H1 (cell line): ENCODE data around the gene DNAL4. TPM values are rescaled to one million over a fixed set of nuclear protein-coding genes. Genes with fewer than 3 reads are reported as not detected.

ENCODE experiments used
- CTCF ChIA-PET: fragments of 300-600 bp; sonication (Branson Sonifier 250); formaldehyde crosslinking; loops from one replicate; lab custom pipeline; 2021; ENCODE audit not compliant: partially characterized antibody; lab: Charles Lee
- POLR2A ChIA-PET: fragments of 300-600 bp; sonication (Branson Sonifier 250); formaldehyde crosslinking; loops from one replicate; lab custom pipeline; 2021; ENCODE audit warnings: inconsistent platforms; ENCODE audit not compliant: partially characterized antibody; lab: Charles Lee
- DNase-seq, 2 experiments: peaks; one replicate each; pipeline versions ENCODE4 v3.0.0 to v3.0.0-alpha.2; 2010 to 2022; ENCODE audit warnings: low spot score in 2 of 2, low read depth in 1 of 2, mixed read lengths in 1 of 2
- FAIRE-seq: peaks from 2 replicates; lab custom pipeline; 2011; peaks lifted over from hg19 to GRCh38; lab: Jason Lieb, UNC
- H2AFZ ChIP-seq: 2 replicates; pipeline ENCODE4 v1.8.1; 2012; ENCODE audit warnings: low read length, inconsistent platforms
- H2AK5ac ChIP-seq: 2 replicates; pipeline ENCODE4 v1.6.1; 2013; ENCODE audit warnings: low read depth, low read length
- H2BK120ac ChIP-seq: replicated peaks from 2 replicates; pipeline ENCODE3; 2013; ENCODE audit warnings: low read depth, low read length, inconsistent platforms
- H2BK12ac ChIP-seq: 2 replicates; pipeline ENCODE4 v1.6.1; 2013; ENCODE audit warnings: low read depth, low read length
- H2BK15ac ChIP-seq: 2 replicates; pipeline ENCODE4 v1.6.1; 2013; ENCODE audit warnings: low read length
- H2BK20ac ChIP-seq: 2 replicates; pipeline ENCODE4 v1.6.1; 2013; ENCODE audit warnings: low read length
- H2BK5ac ChIP-seq: 2 replicates; pipeline ENCODE4 v1.6.1; 2013; ENCODE audit warnings: low read depth, low read length
- H3K14ac ChIP-seq: 2 replicates; pipeline ENCODE4 v1.6.1; 2013; ENCODE audit warnings: inconsistent platforms; ENCODE audit not compliant: insufficient read length
- H3K18ac ChIP-seq: 2 replicates; pipeline ENCODE4 v1.6.1; 2013; ENCODE audit warnings: low read length; ENCODE audit errors: extremely low read depth
- H3K23ac ChIP-seq: 2 replicates; pipeline ENCODE4 v1.6.1; 2013; ENCODE audit warnings: inconsistent platforms; ENCODE audit not compliant: insufficient read length
- H3K23me2 ChIP-seq: 2 replicates; pipeline ENCODE4 v1.6.1; 2013; ENCODE audit warnings: low read depth, low read length
- H3K27ac ChIP-seq: 2 replicates; pipeline ENCODE4 v1.6.1; 2011; ENCODE audit warnings: low read depth, low read length, inconsistent platforms
- H3K27me3 ChIP-seq, 4 experiments: replicated peaks in 1 of 4; 1 replicate in 1 of 4; 2 replicates in 3 of 4; pipeline versions ENCODE4 v1.6.1 to v1.8.1; 2011 to 2013; ENCODE audit warnings: low read length in 3 of 4, mild to moderate bottlenecking in 3 of 4, inconsistent platforms in 2 of 4, mixed read lengths in 2 of 4, moderate library complexity in 1 of 4; ENCODE audit not compliant: control insufficient read depth in 3 of 4, insufficient read depth in 3 of 4; ENCODE audit errors: extremely low read depth in 1 of 4
- H3K36me3 ChIP-seq, 4 experiments: 2 replicates each; pipeline versions ENCODE4 v1.6.1 to v1.8.1; 2011 to 2013; ENCODE audit warnings: mild to moderate bottlenecking in 4 of 4, low read length in 3 of 4, moderate library complexity in 2 of 4, control low read depth in 1 of 4, inconsistent platforms in 1 of 4; ENCODE audit not compliant: insufficient read depth in 4 of 4, control insufficient read depth in 2 of 4
- H3K4ac ChIP-seq: replicated peaks from 2 replicates; pipeline ENCODE3; 2013; ENCODE audit warnings: low read length, low read depth, mixed read lengths, inconsistent platforms; ENCODE audit not compliant: insufficient read length
- H3K4me1 ChIP-seq, 4 experiments: replicated peaks in 1 of 4; 1 replicate in 1 of 4; 2 replicates in 3 of 4; pipeline versions ENCODE4 v1.6.1 to v1.8.1; 2011 to 2013; ENCODE audit warnings: low read length in 3 of 4, inconsistent platforms in 2 of 4, mixed read lengths in 1 of 4; ENCODE audit not compliant: insufficient read depth in 4 of 4, control insufficient read depth in 3 of 4
- H3K4me2 ChIP-seq, 2 experiments: 2 replicates each; pipeline versions ENCODE4 v1.6.1 to v1.8.1; 2011 to 2013; ENCODE audit warnings: low read depth in 2 of 2, low read length in 2 of 2, control low read depth in 1 of 2, inconsistent platforms in 1 of 2, mild to moderate bottlenecking in 1 of 2; ENCODE audit not compliant: insufficient read depth in 1 of 2
- H3K4me3 ChIP-seq, 4 experiments: fragments of 200-600, 300-600 bp in 1 of 4; sonication (generic), shearing (Covaris generic), sonication (Bioruptor Twin) in 1 of 4; 2 replicates each; pipeline versions ENCODE4 v1.5.1 to v1.8.1; 2011 to 2016; ENCODE audit warnings: low read length in 4 of 4, low read depth in 3 of 4, control low read depth in 2 of 4, inconsistent platforms in 2 of 4, mild to moderate bottlenecking in 2 of 4, mixed read lengths in 1 of 4, moderate library complexity in 1 of 4; ENCODE audit not compliant: insufficient read depth in 2 of 4; ENCODE audit errors: extremely low read depth in 1 of 4
- H3K56ac ChIP-seq: replicated peaks from 2 replicates; pipeline ENCODE3; 2013; ENCODE audit warnings: low read depth, mild to moderate bottlenecking, mixed read lengths, low read length, inconsistent platforms; ENCODE audit not compliant: insufficient read length
- H3K79me1 ChIP-seq: 2 replicates; pipeline ENCODE4 v1.6.1; 2013; ENCODE audit warnings: low read depth, low read length, control low read depth
- H3K79me2 ChIP-seq, 2 experiments: 2 replicates each; pipeline versions ENCODE4 v1.6.1 to v1.8.1; 2012 to 2013; ENCODE audit warnings: low read length in 2 of 2, mild to moderate bottlenecking in 2 of 2, inconsistent platforms in 1 of 2; ENCODE audit not compliant: insufficient read depth in 2 of 2, control insufficient read depth in 1 of 2
- H3K9ac ChIP-seq, 4 experiments: replicated peaks in 1 of 4; 1 replicate in 1 of 4; 2 replicates in 3 of 4; pipeline versions ENCODE4 v1.6.1 to v1.8.1; 2011 to 2013; ENCODE audit warnings: low read depth in 3 of 4, low read length in 3 of 4, control low read depth in 2 of 4, mild to moderate bottlenecking in 2 of 4, moderate library complexity in 2 of 4, inconsistent platforms in 1 of 4; ENCODE audit errors: extremely low read depth in 1 of 4
- H3K9me3 ChIP-seq, 2 experiments: 2 replicates each; pipeline versions ENCODE4 v1.6.1 to v1.8.1; 2012 to 2013; ENCODE audit warnings: mild to moderate bottlenecking in 2 of 2, moderate library complexity in 2 of 2, control low read depth in 1 of 2, inconsistent platforms in 1 of 2, low read depth in 1 of 2, low read length in 1 of 2, mixed read lengths in 1 of 2; ENCODE audit not compliant: insufficient read depth in 2 of 2
- H4K20me1 ChIP-seq, 2 experiments: replicated peaks in 1 of 2; 2 replicates each; pipeline versions ENCODE3 to v1.8.1; 2011 to 2013; ENCODE audit warnings: inconsistent platforms in 2 of 2, low read length in 2 of 2, mild to moderate bottlenecking in 1 of 2; ENCODE audit not compliant: insufficient read depth in 2 of 2, control insufficient read depth in 1 of 2
- H4K5ac ChIP-seq: 2 replicates; pipeline ENCODE4 v1.6.1; 2013; ENCODE audit warnings: low read length, low read depth, mixed read lengths, inconsistent platforms; ENCODE audit not compliant: insufficient read length
- H4K8ac ChIP-seq: 2 replicates; pipeline ENCODE4 v1.8.0; 2013; ENCODE audit warnings: mild to moderate bottlenecking, moderate library complexity, low read length, inconsistent platforms; ENCODE audit not compliant: insufficient read depth; ENCODE audit errors: extremely low read depth
- H4K91ac ChIP-seq: replicated peaks from 2 replicates; pipeline ENCODE3; 2013; ENCODE audit warnings: low read length, mixed read lengths, inconsistent platforms; ENCODE audit not compliant: insufficient read length
- BACH1 ChIP-seq: IDR thresholded peaks from 2 replicates; pipeline ENCODE4 v1.6.1; 2012; ENCODE audit warnings: low read length, improper control_type of control experiment
- CBX5 ChIP-seq: fragments of 300-800, 300-1000 bp; sonication (generic); IDR thresholded peaks from 2 replicates; pipeline ENCODE4 v1.7.1; 2016; ENCODE audit warnings: antibody characterized with exemption, low read length, low read depth
- CREB1 ChIP-seq: IDR thresholded peaks from 2 replicates; pipeline ENCODE4 v1.6.1; 2012; ENCODE audit warnings: inconsistent platforms
- CTCF ChIP-seq, 3 experiments: IDR thresholded peaks; 1 replicate in 2 of 3; 2 replicates in 1 of 3; pipeline versions ENCODE4 v1.5.1 to v1.6.1; 2011; ENCODE audit warnings: low read length in 3 of 3, mild to moderate bottlenecking in 3 of 3, inconsistent platforms in 2 of 3, low read depth in 1 of 3, moderate library complexity in 1 of 3; ENCODE audit not compliant: insufficient read depth in 1 of 3; ENCODE audit errors: control extremely low read depth in 1 of 3
- E2F6 ChIP-seq: IDR thresholded peaks from 2 replicates; pipeline ENCODE4 v1.6.1; 2012; ENCODE audit warnings: inconsistent platforms
- EGR1 ChIP-seq: IDR thresholded peaks from 2 replicates; pipeline ENCODE4 v1.6.1; 2011; ENCODE audit warnings: low read depth, low read length, borderline replicate concordance
- GTF2F1 ChIP-seq: IDR thresholded peaks from 2 replicates; pipeline ENCODE4 v1.6.1; 2012; ENCODE audit warnings: low read depth, low read length, improper control_type of control experiment, borderline replicate concordance
- JUND ChIP-seq: IDR thresholded peaks from 2 replicates; pipeline ENCODE4 v1.6.1; 2011; ENCODE audit warnings: mild to moderate bottlenecking, improper control_type of control experiment, low read length
- KDM1A ChIP-seq: fragments of 200-600, 300-600 bp; sonication (generic); IDR thresholded peaks from 2 replicates; pipeline ENCODE4 v1.7.1; 2016; ENCODE audit warnings: mild to moderate bottlenecking, low read length, borderline replicate concordance
- RFX5 ChIP-seq: IDR thresholded peaks from 2 replicates; pipeline ENCODE4 v1.6.1; 2011; ENCODE audit warnings: low read depth, low read length, improper control_type of control experiment, borderline replicate concordance
- SIN3A ChIP-seq, 2 experiments: IDR thresholded peaks in 1 of 2; conservative IDR thresholded peaks in 1 of 2; 2 replicates each; pipeline ENCODE4 v1.6.1; 2011 to 2012; ENCODE audit warnings: low read length in 2 of 2, improper control_type of control experiment in 1 of 2, low read depth in 1 of 2, mild to moderate bottlenecking in 1 of 2
- WGBS, 2 experiments: shearing (Covaris generic) in 1 of 2; methylation state at CpG; one replicate each; pipeline versions ENCODE4 v1.1.6 to v1.1.7; 2013 to 2015; ENCODE audit warnings: low lambda C conversion rate in 2 of 2, mixed read lengths in 2 of 2, inconsistent platforms in 1 of 2, low coverage in 1 of 2, missing lambda C conversion rate in 1 of 2; ENCODE audit not compliant: insufficient replicate concordance in 2 of 2, insufficient coverage in 1 of 2, insufficient read length in 1 of 2; ENCODE audit errors: extremely low coverage in 1 of 2, missing lambda C conversion rate in 1 of 2; 5-methylcytosine and 5-hydroxymethylcytosine counted together
- polyA plus RNA-seq, 7 experiments: library from polyadenylated mRNA; depleted of rRNA in 3 of 7; stranded (reverse) in 5 of 7; unstranded in 2 of 7; fragments of >200 nt in 5 of 7; fragments of 200-250 nt in 2 of 7; gene quantifications; 1 replicate in 5 of 7; 2 replicates in 1 of 7; 4 replicates in 1 of 7; pipeline versions ENCODE4 v1.2.1 to v1.2.3, GENCODE V29; 2011 to 2013; ENCODE audit warnings: missing spikeins in 2 of 7, mixed read lengths in 2 of 7
- total RNA-seq: library from RNA; stranded (reverse); fragmentation: NEBNext Ultra II Directional; extraction: Animal tissue kit (Norgen Biotek cat#: 25700); gene quantifications from 2 replicates; pipeline ENCODE4 v1.2.1, GENCODE V29; 2021

The DNAL4 gene
- total and polyA plus RNA-seq, 2 of the 8 experiments (the other 6 are each of a cell fraction or from before 2014, with no cell fraction given) = 8.8 to 14.0 TPM

GRCh38 chr22:38784035-38784434, 9.9 kb downstream of the DNAL4 start:
- no peak for DNase-seq
- no peak overlapping the region for H3K4me2 ChIP-seq
- no peak overlapping the region for H3K56ac ChIP-seq
- no peak overlapping the region for H2BK15ac ChIP-seq
- H3K23me2 ChIP-seq = no peaks in the 10 kb centered on the region
- H3K4ac ChIP-seq = no peak overlapping the region
- no peak overlapping the region for H3K18ac ChIP-seq
- peaks cover 0 to 3% of the 10 kb centered on the region in 2 experiments for H4K20me1 ChIP-seq
- no peak overlapping the region for H2BK5ac ChIP-seq
- FAIRE-seq = no peak
- H3K9me3 ChIP-seq = no peaks in the 10 kb centered on the region
- H3K14ac ChIP-seq = no peak overlapping the region
- H4K5ac ChIP-seq = no peak overlapping the region
- no peak overlapping the region for H3K4me3 ChIP-seq
- CTCF ChIA-PET = interaction anchor here (0.6 to 6.9 kb wide), 3 partner anchors 16 to 1764 kb away, joined by 3 to 75 read pairs (median 4); no protein-coding TSS in a partner anchor
- no peak overlapping the region for H4K91ac ChIP-seq
- H2BK12ac ChIP-seq = no peak overlapping the region
- H3K27me3 ChIP-seq = no peaks in the 10 kb centered on the region; a peak in 1 of 7 replicates
- H3K79me1 ChIP-seq = peaks cover 2% of the 10 kb centered on the region; the same call in 1 of the 2 replicates
- no peak overlapping the region for H2BK120ac ChIP-seq
- H3K4me1 ChIP-seq = peaks cover 0 to 4% (median 1%) of the 10 kb centered on the region in 4 experiments; a peak in 2 of 7 replicates
- H2AK5ac ChIP-seq = no peak overlapping the region
- H3K9ac ChIP-seq = 0 out of 7 replicates have a peak overlapping the region, but pooled peaks of 1 of the 4 experiments have one; percentile 35
- POLR2A ChIA-PET = interaction anchor here (0.6 to 1.5 kb wide), 2 partner anchors 9 to 60 kb away, joined by 3 read pairs; no protein-coding TSS in a partner anchor
- no peak overlapping the region for H3K27ac ChIP-seq
- no peak overlapping the region for H3K23ac ChIP-seq
- H2BK20ac ChIP-seq = no peak overlapping the region
- H3K36me3 ChIP-seq = no peaks in the 10 kb centered on the region
- no peak overlapping the region for H2AFZ ChIP-seq
- 96% methylated on average over 15 of the region's 15 CpGs; no CpG with 5 or more reads in 1 of the 2 experiments for WGBS, 2 experiments
- H3K79me2 ChIP-seq = no peaks in the 10 kb centered on the region
- no peak overlapping the region for H4K8ac ChIP-seq
- TF ChIP-seq EGR1 = no peak
- no peak for TF ChIP-seq RFX5
- TF ChIP-seq CBX5 = no peak
- TF ChIP-seq CTCF (IDR thresholded peaks at IDR 0.05; ENCODE audit: control extremely low read depth in 1 of 3, insufficient read depth in 1 of 3, low read depth in 1 of 3, low read length in 3 of 3) = no peak
- TF ChIP-seq KDM1A = no peak
- no peak for TF ChIP-seq BACH1
- no peak for TF ChIP-seq JUND
- TF ChIP-seq SIN3A (conservative IDR thresholded peaks at IDR 0.05 in 1 of 2, IDR thresholded peaks at IDR 0.05 in 1 of 2; ENCODE audit: low read depth in 1 of 2, low read length in 2 of 2) = no peak
- no peak for TF ChIP-seq CREB1
- no peak for TF ChIP-seq GTF2F1
- TF ChIP-seq E2F6 = no peak
